ENCODE results near the gene NLRP14. TPM values are rescaled to one million over a fixed set of nuclear protein-coding genes. Genes with fewer than 3 reads are reported as not detected.

NLRP14 gene, protein sequence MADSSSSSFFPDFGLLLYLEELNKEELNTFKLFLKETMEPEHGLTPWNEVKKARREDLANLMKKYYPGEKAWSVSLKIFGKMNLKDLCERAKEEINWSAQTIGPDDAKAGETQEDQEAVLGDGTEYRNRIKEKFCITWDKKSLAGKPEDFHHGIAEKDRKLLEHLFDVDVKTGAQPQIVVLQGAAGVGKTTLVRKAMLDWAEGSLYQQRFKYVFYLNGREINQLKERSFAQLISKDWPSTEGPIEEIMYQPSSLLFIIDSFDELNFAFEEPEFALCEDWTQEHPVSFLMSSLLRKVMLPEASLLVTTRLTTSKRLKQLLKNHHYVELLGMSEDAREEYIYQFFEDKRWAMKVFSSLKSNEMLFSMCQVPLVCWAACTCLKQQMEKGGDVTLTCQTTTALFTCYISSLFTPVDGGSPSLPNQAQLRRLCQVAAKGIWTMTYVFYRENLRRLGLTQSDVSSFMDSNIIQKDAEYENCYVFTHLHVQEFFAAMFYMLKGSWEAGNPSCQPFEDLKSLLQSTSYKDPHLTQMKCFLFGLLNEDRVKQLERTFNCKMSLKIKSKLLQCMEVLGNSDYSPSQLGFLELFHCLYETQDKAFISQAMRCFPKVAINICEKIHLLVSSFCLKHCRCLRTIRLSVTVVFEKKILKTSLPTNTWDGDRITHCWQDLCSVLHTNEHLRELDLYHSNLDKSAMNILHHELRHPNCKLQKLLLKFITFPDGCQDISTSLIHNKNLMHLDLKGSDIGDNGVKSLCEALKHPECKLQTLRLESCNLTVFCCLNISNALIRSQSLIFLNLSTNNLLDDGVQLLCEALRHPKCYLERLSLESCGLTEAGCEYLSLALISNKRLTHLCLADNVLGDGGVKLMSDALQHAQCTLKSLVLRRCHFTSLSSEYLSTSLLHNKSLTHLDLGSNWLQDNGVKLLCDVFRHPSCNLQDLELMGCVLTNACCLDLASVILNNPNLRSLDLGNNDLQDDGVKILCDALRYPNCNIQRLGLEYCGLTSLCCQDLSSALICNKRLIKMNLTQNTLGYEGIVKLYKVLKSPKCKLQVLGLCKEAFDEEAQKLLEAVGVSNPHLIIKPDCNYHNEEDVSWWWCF
- total RNA-seq = 0.88 TPM

GRCh38 chr11:7020183-7020917 lies at the start of gene NLRP14, which contains the start of gene ZNF214:
TSS of gene NLRP14 (plus strand) at chr11:7020479. CDS start at chr11:7038587, 18,108 bp downstream.
TSS of gene ZNF214 (minus strand) at chr11:7020346. CDS start at chr11:7002835, 17,511 bp downstream.

DNA sequence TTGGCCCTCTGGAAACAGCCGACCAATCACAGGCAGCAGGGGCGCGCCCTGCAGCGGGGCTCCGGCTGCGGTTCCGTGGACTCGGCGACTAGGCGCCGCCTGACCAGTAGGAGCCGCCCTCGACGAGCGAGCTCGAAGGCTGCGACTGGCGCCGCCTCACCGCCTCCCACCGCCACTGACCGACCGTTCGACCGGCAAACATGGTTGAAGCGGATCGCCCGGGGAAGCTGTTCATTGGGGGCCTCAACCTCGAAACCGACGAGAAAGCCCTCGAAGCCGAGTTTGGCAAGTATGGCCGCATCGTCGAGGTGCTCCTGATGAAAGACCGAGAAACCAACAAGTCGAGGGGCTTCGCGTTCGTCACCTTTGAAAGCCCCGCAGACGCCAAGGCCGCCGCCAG lies 68.6 kb downstream of the NLRP14 start, which contains the start of gene RBMXL2:
TSS of gene RBMXL2 (plus strand) at position 78 of the 400 bp plus-strand sequence. CDS start at position 201, 123 bp downstream.

Other genes with a start within 250 kb of the NLRP14 start
- gene OR2AG2, start 248.5 kb upstream of the NLRP14 start, total RNA-seq = 0.16 TPM
- not detected for gene OR2AG1, start 237.5 kb upstream of the NLRP14 start, total RNA-seq
- gene OR6A2, start 220.8 kb upstream of the NLRP14 start, total RNA-seq = 0.55 TPM
- not detected for gene OR10A5, start 174.8 kb upstream of the NLRP14 start, total RNA-seq
- 0.22 TPM for gene OR10A2, start 157.4 kb upstream of the NLRP14 start, total RNA-seq
- not detected for gene OR10A4, start 143.9 kb upstream of the NLRP14 start, total RNA-seq
- gene OR2D2, start 128.0 kb upstream of the NLRP14 start, total RNA-seq = 0.38 TPM
- not detected for gene OR2D3, start 99.5 kb upstream of the NLRP14 start, total RNA-seq
- 2.1 TPM for gene ZNF215, start 94.1 kb upstream of the NLRP14 start, total RNA-seq
- 18.0 TPM for gene ZNF214, start 133 bp upstream of the NLRP14 start, total RNA-seq
- gene RBMXL2, start 68.5 kb downstream of the NLRP14 start, total RNA-seq = not detected
- 14.8 TPM for gene SYT9, start 231.4 kb downstream of the NLRP14 start, total RNA-seq

All from camera-type eye (tissue), 1 donor.